ENCODE results near the gene FIBP.

DNA sequence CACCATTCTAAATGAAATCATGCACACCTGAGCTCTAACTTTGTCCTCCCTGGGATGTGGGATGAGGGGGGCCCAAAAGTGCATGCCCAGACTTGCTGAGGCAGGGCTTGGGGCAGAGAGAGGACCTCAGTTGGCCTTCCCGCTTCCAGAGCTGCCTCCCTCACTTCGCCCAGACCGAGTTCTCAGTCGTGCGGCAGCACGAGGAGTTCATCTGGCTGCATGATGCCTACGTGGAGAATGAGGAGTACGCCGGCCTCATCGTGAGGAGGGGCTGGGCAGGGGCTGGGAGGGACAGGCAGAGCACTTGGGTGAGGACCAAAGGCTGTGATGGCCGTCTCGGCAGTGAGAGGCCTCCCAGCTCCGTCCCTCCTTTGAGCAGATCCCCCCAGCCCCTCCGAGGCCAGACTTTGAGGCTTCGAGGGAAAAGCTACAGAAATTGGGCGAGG, 38.5 kb downstream of the FIBP start:
- TF ChIP-seq, protein P1, sequence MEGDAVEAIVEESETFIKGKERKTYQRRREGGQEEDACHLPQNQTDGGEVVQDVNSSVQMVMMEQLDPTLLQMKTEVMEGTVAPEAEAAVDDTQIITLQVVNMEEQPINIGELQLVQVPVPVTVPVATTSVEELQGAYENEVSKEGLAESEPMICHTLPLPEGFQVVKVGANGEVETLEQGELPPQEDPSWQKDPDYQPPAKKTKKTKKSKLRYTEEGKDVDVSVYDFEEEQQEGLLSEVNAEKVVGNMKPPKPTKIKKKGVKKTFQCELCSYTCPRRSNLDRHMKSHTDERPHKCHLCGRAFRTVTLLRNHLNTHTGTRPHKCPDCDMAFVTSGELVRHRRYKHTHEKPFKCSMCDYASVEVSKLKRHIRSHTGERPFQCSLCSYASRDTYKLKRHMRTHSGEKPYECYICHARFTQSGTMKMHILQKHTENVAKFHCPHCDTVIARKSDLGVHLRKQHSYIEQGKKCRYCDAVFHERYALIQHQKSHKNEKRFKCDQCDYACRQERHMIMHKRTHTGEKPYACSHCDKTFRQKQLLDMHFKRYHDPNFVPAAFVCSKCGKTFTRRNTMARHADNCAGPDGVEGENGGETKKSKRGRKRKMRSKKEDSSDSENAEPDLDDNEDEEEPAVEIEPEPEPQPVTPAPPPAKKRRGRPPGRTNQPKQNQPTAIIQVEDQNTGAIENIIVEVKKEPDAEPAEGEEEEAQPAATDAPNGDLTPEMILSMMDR (IDR thresholded peaks at IDR 0.05) = no peak
- no peak for TF ChIP-seq ZFX (IDR thresholded peaks at IDR 0.05; ENCODE audit: borderline replicate concordance)
